DND-41 (cell line): ENCODE results near the gene FIZ1.

ENCODE experiments used
- EZH2 ChIP-seq: IDR thresholded peaks from 3 replicates; pipeline ENCODE4 v1.6.1; 2012; ENCODE audit warnings: borderline replicate concordance, low read depth, mild to moderate bottlenecking, moderate library complexity, low read length, inconsistent platforms; ENCODE audit not compliant: severe bottlenecking
- TF ChIP-seq, protein P1 (sequence below): IDR thresholded peaks from 2 replicates; pipeline ENCODE4 v1.5.1; 2012; ENCODE audit warnings: borderline replicate concordance, low read length, moderate library complexity, mild to moderate bottlenecking; ENCODE audit not compliant: poor library complexity, severe bottlenecking; ENCODE audit errors: extremely low read depth

DNA sequence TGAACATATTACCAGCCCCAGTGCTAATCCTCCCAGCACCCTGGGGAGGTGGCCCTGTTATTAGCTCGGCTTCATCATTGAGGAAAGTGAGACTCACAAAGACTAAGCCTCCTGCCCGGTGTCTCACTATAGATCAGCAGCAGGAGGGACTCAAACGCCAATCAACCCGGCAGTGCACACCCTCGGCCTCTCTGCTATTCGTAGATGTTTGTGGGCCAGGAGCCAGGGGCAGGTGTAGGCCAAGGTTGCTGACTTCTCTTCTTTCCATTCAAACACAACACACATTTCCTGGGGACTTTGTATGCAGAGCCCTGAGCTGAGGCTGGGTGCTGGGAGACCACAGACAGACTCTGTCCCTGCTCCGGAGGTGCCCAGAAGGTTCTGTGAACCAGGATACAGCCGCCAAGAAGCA lies 44.6 kb downstream of the FIZ1 start:
- TF ChIP-seq, protein P1, sequence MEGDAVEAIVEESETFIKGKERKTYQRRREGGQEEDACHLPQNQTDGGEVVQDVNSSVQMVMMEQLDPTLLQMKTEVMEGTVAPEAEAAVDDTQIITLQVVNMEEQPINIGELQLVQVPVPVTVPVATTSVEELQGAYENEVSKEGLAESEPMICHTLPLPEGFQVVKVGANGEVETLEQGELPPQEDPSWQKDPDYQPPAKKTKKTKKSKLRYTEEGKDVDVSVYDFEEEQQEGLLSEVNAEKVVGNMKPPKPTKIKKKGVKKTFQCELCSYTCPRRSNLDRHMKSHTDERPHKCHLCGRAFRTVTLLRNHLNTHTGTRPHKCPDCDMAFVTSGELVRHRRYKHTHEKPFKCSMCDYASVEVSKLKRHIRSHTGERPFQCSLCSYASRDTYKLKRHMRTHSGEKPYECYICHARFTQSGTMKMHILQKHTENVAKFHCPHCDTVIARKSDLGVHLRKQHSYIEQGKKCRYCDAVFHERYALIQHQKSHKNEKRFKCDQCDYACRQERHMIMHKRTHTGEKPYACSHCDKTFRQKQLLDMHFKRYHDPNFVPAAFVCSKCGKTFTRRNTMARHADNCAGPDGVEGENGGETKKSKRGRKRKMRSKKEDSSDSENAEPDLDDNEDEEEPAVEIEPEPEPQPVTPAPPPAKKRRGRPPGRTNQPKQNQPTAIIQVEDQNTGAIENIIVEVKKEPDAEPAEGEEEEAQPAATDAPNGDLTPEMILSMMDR, result no peak
- no peak for TF ChIP-seq EZH2
